Activated CD4-positive, alpha-beta T cell treated with anti-CD3 and anti-CD28 coated beads, Interleukin-2, Interleukin-4, amounts not matched to agents 100 ng/mL and 50 ng/mL, durations not matched to agents 16 hours and 8 hours (primary cell): ENCODE measurements around the gene KIZ.

Source experiments
- DNase-seq: peaks from one replicate; pipeline ENCODE4 v3.0.0-alpha.2; 2020; ENCODE audit warnings: low spot score

Gene KIZ

DNA sequence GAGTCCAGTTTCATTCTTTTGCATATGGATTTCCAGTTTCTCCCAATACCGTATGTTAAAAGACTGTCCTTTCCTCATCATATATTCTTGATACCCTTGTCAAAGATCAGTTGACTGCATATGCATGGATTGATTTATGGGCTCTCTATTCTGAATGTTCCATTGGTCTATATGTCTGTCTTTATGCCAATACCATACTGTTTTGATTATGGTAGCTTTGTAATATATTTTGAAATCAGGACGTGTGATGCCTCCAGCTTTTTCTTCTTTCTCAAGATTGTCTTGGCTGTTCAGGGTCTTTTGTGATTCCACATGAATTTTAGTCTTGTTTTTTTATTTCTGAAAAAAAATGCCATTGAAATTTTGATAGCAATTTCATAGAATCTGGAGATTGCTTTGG is 51.9 kb downstream of the KIZ start:
- no peak for DNase-seq

- DNase-seq: no peak
Measured at GRCh38 chr20:21179757-21180156, 53.9 kb downstream of the KIZ start.

DNA sequence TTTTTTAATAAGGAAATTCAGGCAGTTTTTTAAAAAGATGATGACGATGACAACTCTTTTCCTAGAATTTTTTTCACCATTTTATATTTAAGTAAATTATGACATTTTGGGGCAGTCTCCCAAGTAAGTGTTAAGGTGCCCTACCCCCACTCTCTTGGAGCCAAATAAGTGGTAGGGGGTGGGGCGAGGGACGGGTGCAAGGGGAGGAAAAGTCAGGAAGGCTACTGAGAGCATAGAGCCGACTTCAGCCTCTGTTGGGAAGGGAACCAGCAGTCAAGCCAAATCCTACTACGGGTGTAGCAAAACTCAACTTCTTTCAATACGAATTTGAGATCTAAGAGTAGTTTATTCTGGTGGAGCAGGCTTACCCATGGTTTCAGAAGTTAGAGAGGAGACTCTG is 54.4 kb downstream of the KIZ start:
- DNase-seq: no peak

DNA sequence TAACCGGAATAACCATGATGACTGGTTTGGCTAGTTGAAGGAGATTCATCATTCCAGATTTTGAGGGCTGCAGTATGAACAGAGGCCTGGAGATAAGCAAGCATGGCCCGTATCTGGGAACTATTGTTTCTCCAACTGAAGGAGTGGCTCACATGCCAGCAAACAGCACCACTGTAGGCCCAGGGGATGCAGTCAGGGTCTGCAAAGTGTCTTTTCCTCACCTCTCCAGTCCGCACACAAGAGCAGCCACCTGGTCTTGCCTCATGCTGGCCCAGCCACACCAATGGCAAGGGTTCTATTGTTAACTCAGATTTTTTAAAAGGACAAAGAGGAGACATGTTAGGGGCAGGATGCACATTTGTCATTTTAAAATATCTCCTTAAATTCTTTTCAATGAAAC is 55.1 kb downstream of the KIZ start:
- no peak for DNase-seq

DNA sequence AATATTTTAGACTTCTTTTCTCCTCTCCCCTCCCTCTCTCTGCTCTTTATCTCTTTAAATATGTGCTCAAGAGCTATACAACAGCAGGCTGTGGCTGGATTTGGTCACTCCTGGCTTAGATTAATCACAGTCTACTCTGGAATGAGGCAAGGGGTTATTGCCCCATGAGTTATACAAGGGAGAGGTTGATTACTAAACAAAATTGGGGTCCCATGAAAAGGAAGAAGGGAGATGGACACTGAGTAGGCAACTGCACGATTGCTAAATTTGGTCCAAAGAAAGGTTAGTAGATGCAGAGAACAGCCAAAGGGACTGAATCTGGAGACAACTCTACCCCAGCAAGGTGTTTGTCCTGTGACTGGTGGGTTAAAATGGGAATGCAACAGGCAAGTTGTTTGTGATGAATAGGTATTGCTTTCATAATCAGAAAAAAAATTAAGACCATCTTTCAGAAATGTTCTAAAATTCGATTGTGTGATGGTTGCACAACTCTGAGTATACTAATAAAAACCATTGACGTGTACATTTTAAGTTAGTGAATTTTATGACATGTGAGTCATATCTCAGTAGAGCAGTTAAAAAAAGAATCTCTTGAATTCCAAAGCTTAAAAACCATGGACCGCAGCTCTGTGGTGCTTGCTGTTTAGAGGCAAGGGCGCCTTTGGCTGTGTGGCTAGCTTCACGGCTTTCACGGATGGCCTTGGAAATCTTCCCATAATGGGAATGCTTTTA is 57.1 kb downstream of the KIZ start:
- no peak for DNase-seq

GRCh38 chr20:21183722-21184121 is 57.8 kb downstream of the KIZ start:
- no peak for DNase-seq

- DNase-seq: no peak
Measured at GRCh38 chr20:21184819-21185218, 58.9 kb downstream of the KIZ start.

DNA sequence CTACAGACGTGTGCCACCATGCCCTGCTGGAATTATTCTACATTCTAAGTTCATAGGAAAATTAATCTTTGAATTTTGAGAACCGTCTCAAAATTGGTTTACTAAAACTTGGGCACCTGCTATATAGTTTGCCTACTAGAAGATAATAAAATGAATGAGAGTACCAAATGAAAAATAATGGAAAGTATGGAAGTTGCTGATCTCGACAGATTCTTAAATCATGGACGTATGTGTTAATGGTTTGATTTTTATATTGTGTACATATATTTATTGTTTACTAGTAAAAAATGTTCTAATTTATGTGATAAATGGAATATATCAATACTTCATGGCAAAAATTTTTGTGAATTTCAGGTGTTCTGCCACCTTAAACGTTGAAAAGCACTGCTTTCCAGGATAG is 60.0 kb downstream of the KIZ start:
- no peak for DNase-seq

DNA sequence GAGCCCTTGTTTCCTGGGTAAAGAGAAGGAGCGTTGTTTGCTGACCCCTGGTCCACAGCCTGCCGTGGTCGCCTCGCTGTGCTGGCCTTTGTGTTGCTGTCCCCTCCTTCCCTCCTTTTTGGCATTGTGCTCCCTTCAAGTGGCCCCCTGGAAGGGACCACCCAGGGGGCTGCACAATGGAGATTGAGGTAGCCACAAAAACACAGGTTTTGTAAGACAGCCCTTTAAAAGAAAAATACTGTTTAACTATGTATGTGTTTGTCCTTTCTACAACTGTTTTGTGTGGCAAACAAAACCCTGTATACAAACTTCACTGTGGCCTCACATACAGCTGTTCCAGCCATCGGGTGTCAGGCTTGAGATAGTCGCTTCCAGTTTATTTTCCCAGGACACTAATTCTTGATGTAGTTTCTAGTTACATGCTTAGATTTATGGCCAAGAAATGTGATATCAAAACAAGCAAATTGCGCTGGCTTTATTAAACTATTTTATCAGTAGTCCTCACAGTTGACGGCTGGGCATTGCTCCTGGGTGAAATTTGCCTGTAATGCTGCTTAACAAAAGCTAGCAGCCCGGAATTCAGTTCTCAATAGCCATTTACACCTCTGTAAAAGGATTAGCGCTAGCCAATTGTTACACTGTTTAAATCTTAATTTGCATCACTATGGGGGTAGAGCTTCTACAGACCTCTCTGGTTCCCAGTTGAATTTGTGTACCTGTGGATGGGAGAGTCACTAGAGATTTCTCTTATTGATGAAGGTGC is 64.1 kb downstream of the KIZ start:
- DNase-seq: no peak

DNA sequence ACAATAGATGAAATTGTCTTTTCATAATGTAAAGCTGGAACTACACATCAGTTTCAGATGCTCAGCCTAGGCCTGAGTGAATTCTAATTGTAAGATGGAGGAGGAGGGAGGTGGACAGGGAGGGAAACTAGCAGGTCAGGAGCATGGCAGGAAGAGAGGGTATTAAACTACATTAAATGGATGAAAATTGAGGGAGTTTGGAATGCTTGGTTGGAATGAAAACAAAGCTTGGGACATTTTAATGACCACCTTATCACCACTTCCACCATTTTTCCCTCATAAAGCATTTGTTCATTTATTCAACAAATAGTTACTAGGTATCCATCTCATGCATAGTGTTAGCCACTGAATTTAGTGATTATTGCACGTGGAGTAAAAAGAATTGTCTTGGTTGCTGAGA is 65.0 kb downstream of the KIZ start:
- no peak for DNase-seq

DNA sequence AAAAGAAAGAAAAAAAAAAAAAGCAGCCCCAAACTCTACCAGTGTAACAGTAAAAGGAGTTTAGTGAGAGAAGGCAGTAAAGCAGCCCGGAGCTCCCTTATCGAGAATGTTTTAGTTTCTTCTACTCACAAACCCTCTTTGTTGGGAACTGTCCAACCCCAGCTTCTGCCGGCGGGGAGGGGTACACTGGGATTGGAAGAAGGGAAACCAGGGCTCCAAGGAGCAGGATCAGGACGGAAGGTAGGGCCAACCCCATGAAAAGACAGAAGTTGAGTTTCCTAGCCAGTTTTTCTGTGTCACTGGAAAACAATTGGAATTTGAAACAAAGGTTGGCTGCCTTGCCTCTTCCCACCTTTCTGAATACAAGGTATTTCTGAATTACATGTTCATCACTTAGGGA is 66.0 kb downstream of the KIZ start:
- DNase-seq: no peak

DNA sequence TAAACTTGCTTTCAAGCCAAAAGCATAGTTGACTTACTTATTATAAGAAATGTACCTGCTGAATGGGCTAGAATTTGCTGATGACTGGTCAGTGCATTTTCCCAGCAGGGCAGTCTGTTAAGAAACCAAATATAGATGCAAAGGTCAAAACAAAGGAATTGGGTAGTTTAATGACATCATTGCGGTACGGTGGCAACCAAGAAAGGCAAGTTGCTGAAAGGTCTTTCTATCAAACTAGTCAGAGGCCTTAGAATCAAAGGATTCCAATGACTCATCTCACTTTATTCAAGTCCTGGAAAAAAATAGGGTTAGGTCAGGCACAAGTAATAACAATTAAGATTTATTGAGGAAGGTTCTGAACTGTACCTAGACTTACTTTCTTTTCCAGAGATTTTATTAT is 76.4 kb downstream of the KIZ start:
- DNase-seq: no peak

GRCh38 chr20:21203088-21203656 is 77.3 kb downstream of the KIZ start:
- no peak for DNase-seq

- no peak for DNase-seq
Measured at GRCh38 chr20:21206584-21206983, 80.7 kb downstream of the KIZ start.

GRCh38 chr20:21208999-21209398 is 83.1 kb downstream of the KIZ start:
- no peak for DNase-seq

GRCh38 chr20:21209668-21210067 is 83.8 kb downstream of the KIZ start:
- DNase-seq: no peak

DNA sequence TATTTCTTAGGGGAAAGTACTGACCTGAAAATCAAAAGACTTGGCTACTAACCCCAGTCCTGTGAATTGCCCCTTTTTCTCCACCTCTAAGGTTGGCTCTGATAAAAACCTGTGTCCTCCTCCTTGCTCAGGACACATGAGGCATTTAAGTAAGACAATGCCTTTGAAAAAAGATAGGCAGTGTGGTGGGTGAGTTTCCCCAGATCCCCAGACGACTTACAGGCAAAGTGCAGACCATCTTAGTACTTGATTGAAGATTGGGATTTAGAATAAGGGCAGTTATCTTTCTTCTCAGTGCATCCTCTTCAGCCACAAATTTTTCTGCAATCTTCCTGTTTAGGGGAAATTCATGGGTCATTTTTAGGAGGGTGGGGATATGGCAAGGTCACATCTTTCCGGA is 87.8 kb downstream of the KIZ start:
- no peak for DNase-seq

DNA sequence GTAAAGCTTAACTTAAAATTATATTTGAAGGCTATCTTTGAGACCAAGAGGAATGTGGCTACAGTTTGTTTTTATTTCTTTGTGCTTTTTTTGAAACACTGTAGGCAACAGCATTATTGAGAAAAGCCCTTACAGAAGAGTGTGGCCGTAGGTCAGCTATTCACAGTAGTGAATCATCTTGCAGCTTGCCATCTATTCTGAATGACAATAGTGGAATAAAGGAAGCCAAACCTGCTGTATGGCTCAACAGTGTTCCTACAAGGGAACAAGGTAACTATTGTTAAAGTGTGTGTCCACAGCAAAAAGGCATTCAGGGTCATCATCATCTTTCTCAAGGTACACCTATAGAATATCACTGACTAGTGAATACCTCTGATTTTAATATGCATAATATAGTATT is 88.5 kb downstream of the KIZ start:
- DNase-seq: no peak

GRCh38 chr20:21219686-21220085 is 93.8 kb downstream of the KIZ start:
- DNase-seq: no peak

DNA sequence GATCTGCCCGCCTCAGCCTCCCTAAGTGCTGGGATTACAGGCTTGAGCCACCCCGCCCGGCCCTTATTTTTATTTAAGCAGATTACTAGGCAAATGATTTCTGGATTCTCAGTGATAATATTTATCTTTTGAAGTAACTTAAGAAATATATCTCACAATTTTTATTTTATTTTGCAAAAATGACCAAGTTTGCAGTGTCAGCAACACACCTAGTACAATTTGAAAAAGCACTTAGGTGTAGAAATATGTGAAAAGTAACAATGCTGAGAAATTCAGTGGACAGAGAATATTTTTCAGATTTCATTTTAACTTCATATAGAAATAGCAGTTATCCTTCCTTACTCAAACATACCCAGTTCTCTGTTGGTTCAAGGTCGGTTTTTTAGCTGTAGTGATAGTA is 98.3 kb downstream of the KIZ start:
- no peak for DNase-seq

DNA sequence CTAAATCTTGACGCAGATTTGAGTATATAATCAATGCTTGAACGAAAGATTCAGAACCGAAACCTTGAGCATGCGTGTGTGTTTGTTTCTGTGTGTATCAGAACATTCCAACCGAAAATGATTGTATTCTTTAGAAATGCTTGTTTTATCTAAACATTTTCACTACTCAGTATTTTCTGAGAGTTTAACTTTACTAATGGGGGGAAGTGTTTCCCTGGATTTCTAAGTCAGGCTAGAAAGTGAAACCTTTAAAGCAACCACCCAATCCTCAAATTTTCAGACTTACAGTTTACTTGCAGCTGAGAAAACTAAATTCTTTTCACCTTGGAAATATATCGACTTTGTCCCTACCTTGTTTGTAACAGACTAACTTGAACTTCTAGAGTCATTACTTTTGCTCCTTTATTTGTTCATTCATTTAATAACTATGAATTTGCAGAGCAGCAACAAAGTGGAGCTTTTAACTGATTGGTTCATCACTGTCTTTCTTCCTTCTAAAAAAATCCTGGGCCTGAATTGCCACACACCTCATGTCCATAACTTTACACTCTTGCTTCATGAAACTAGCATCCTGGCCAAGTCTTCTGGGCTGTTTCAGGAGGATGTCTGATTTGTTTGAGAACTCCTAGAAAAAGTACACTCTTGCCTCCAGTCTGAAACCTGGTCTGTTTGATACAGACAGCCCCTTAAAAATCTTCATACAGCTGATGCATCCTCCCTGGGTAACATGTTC is 99.5 kb downstream of the KIZ start:
- no peak for DNase-seq

DNA sequence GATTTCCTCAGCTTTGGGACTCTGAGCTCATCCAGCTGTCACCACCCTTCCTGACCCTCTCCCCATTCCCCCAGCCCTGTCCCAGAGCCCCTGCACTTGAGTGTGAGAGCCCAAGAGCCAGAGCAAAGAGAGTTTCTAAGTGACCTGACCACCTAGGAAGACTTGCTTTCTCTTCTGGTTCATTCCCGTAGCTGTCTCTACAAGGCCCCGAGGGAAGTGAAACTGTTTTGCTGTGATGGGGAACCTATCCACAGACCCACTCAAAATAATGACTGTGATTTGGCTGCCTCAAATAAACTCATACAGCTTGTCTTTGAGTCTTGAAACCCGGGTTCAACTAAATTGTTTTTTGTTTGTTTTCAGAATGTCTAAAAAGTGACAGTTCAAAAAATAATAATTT is 102.6 kb downstream of the KIZ start:
- DNase-seq: no peak

DNA sequence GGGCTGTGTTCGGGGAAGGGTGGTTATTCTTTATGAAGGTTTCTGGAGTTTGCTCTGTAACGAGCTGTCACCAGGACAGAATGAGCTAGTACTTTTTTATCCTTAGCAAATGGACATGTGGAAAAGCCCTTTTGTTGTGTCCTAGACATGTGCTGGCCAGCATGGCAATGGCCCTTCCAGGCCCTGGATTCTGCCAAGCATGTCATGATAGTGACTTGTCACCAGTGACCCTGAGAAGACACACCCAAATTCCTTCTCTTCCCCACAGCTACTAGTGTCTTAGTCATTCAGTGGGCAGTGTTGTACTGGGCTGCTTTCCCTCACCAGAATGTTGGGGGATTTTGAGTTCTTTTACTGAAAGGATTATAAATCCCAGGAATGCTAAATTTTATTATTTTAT is 103.3 kb downstream of the KIZ start:
- no peak for DNase-seq
